Nephron (organoid): Measurements from ENCODE around the gene ASB2.

ENCODE experiments used
- H3K27ac Mint-ChIP-seq, 3 experiments: 2 replicates each; pipeline ENCODE4 v1.8.0; 2020; ENCODE audit warnings: mixed read lengths in 3 of 3, mild to moderate bottlenecking in 2 of 3, moderate library complexity in 1 of 3
- H3K27me3 Mint-ChIP-seq: 2 replicates; pipeline ENCODE4 v1.8.0; 2021; ENCODE audit warnings: low read depth, mild to moderate bottlenecking, moderate library complexity, mixed read lengths
- H3K36me3 Mint-ChIP-seq: 2 replicates; pipeline ENCODE4 v1.8.0; 2020; ENCODE audit warnings: low read depth, mixed read lengths
- H3K4me1 Mint-ChIP-seq: 2 replicates; pipeline ENCODE4 v1.8.0; 2020; ENCODE audit warnings: mixed read lengths
- H3K4me3 Mint-ChIP-seq, 3 experiments: 2 replicates each; pipeline ENCODE4 v1.8.0; 2020; ENCODE audit warnings: mild to moderate bottlenecking in 3 of 3, mixed read lengths in 3 of 3, moderate library complexity in 2 of 3
- H3K9me3 Mint-ChIP-seq: 2 replicates; pipeline ENCODE4 v1.8.0; 2020; ENCODE audit warnings: mixed read lengths
- TF ChIP-seq, protein P1 (sequence below), 3 experiments: fragments of 200-600 bp; sonication (generic); IDR thresholded peaks; one replicate each; pipeline ENCODE4 v1.5.0; 2021; ENCODE audit warnings: antibody characterized with exemption in 3 of 3; ENCODE audit not compliant: unreplicated experiment in 3 of 3

Gene ASB2

DNA sequence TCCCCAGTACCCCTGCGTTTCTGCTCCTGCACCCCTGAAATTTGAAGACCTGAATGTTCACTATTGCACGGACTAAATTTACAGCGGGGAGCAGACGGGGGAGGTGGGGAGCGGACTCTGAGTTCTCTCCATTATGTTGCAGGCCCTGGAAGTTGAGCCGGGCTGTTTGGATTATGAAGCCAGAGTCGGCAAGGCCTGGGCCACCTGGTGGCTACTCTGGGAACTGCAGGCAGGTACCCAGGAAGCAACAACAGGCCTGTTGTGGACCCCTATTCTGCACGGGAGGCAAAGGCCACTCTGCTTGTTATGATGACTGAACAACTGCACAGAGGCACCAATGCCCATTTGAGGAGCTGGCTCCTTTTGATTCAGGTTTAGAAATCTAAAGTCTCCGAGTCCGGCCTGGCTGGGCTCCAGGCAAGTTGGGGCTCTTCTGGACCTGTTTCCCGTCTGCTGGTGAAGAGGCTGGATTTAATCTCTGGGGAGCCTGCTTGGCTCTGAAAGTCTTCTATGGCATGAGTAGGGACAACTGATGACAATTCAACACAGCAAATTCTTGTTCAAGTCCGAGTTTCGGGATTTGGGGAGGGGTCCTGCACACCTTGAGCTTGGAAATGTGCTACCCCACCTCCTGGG, 83.3 kb downstream of the ASB2 start:
- no peaks in the 10 kb centered on the region for H3K36me3 Mint-ChIP-seq
- peak overlapping the region in 1 of 3 experiments; percentile 72 for H3K27ac Mint-ChIP-seq
- TF ChIP-seq, protein P1, sequence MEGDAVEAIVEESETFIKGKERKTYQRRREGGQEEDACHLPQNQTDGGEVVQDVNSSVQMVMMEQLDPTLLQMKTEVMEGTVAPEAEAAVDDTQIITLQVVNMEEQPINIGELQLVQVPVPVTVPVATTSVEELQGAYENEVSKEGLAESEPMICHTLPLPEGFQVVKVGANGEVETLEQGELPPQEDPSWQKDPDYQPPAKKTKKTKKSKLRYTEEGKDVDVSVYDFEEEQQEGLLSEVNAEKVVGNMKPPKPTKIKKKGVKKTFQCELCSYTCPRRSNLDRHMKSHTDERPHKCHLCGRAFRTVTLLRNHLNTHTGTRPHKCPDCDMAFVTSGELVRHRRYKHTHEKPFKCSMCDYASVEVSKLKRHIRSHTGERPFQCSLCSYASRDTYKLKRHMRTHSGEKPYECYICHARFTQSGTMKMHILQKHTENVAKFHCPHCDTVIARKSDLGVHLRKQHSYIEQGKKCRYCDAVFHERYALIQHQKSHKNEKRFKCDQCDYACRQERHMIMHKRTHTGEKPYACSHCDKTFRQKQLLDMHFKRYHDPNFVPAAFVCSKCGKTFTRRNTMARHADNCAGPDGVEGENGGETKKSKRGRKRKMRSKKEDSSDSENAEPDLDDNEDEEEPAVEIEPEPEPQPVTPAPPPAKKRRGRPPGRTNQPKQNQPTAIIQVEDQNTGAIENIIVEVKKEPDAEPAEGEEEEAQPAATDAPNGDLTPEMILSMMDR (IDR thresholded peaks at IDR 0.05; ENCODE audit: unreplicated experiment in 3 of 3) = peak; percentile 94 to 99 (median 96)
- no peaks in the 10 kb centered on the region for H3K9me3 Mint-ChIP-seq
- peaks cover 15% of the 10 kb centered on the region for H3K4me1 Mint-ChIP-seq
- no peak overlapping the region for H3K4me3 Mint-ChIP-seq
- peaks cover 33% of the 10 kb centered on the region for H3K27me3 Mint-ChIP-seq

DNA sequence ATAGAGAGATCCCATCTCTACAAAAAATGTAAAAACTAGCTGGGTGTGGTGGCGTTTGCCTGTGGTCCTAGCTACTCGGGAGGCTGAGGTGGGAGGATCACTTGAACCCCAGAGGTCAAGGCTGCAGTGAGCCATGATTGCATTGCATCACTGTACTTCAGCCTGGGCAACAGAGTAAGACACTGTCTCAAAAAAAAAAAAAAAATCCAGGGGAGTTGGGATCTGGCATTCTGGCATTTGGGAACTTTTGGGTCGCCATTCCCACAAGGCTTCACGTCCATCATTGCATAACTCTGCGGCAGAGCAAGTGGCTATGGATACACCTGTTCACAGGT, 83.9 kb downstream of the ASB2 start:
- no peaks in the 10 kb centered on the region for H3K9me3 Mint-ChIP-seq

DNA sequence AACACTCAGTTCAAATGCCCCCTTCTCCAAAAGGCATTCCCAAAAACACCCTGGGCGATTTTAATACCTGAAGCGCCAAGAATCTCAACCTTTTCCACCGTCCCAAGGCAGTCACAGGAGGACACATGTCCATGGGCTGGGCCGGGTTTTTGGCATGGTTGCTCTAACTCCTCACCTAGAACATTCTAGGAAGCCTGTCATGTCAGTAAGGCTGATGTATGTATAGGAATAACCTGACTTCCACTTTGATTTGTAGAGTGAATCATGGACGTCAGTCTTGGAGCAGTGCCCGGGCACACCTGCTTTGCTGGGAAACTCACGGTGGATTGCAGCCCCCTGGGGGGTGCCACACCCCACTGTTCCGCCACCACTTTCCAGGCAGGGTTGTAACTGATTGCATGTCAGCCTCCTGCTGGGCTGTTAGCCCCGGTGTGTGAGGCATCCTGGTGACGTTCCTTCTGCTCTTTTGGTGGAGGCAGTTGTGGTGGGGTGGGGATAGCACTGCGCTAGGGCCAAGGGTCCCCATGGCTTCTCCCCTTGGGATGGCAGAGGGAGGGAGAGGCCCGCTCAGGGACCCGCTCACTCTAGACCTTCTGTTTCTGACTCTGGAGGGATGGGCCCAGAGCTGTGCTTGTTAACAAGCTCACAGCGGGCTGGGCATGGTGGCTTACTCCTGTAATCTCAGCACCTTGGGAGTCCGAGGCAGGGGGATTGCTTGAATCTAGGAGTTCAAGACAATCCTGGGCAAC, 84.4 kb downstream of the ASB2 start:
- Mint-ChIP-seq H3K36me3 (no peaks in the 10 kb centered on the region), H3K4me3 (no peak overlapping the region), H3K4me1 (peaks cover 15% of the 10 kb centered on the region), H3K27me3 (peaks cover 28% of the 10 kb centered on the region), H3K27ac (no peak overlapping the region), H3K9me3 (no peaks in the 10 kb centered on the region)
- TF ChIP-seq, protein P1 (IDR thresholded peaks at IDR 0.05; ENCODE audit: unreplicated experiment in 3 of 3) = no peak

More for the DNA sequence above, 83.9 kb downstream of the ASB2 start:
- no peak overlapping the region for H3K27ac Mint-ChIP-seq
- H3K36me3 Mint-ChIP-seq = no peaks in the 10 kb centered on the region
- no peak overlapping the region for H3K4me3 Mint-ChIP-seq
- H3K4me1 Mint-ChIP-seq = peaks cover 15% of the 10 kb centered on the region
- TF ChIP-seq, protein P1 (IDR thresholded peaks at IDR 0.05; ENCODE audit: unreplicated experiment in 3 of 3) = no peak
- peaks cover 31% of the 10 kb centered on the region for H3K27me3 Mint-ChIP-seq

DNA sequence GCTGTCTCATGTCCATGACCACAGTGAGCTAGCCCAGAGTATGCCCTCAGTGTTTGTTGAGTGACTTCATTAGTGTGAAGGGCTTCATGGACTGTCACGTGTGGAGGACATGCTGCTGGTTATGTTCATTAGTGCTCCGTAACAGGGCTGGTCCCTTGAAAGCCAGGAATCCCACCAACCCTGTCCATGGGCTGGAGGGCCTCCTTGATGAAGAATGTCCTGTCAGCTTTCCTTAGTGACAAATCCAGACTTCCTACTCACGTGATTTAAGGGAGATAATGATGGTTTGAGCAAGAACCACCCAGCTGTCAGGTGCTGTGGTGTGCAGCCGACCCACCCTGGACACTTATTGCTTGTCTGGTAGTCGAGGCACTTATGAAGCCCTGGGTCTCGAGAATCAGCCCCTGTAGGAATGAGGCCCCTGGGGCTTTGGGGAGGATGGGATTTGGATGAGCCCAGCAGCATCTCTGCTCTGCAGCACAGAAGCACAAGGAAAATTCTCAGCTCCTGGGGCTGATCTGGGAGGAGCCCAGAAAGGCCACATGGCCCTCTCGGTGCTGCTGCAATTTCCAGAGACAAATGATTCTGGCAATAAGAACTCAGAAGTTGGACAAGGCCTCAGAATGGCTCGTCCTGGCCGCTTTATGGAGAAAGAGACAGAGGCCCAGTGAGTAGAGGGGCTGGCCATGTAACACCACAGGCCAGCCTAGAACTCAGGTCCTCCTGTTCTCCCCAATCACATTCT, 86.5 kb downstream of the ASB2 start:
- Mint-ChIP-seq H3K4me3 (no peak overlapping the region), H3K36me3 (no peaks in the 10 kb centered on the region), H3K27me3 (peaks cover 23% of the 10 kb centered on the region), H3K9me3 (peaks cover 4% of the 10 kb centered on the region), H3K27ac (no peak overlapping the region), H3K4me1 (peaks cover 15% of the 10 kb centered on the region)
- TF ChIP-seq, protein P1 (IDR thresholded peaks at IDR 0.05; ENCODE audit: unreplicated experiment in 3 of 3) = no peak

DNA sequence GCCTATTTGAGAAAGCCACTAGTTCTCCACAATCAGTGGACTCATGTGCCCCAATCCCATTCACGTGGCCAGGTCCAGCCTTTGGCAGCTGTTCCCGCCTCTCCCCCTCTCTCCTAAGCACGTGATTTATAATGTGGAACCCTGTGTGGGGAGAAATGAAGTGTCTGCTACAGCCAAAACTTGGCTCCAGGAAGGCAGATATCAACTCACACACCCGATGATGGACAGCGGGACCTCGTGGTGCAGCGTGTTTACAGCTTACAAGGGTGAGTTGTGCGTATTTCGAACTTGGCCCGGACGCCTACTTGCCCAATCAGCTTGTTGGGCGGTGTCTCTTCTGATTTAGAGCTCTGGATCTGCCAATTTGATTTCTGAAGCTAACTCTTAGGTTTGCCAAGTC, 87.4 kb downstream of the ASB2 start:
- H3K36me3 Mint-ChIP-seq = no peaks in the 10 kb centered on the region
- H3K27ac Mint-ChIP-seq = no peak overlapping the region
- H3K4me3 Mint-ChIP-seq = no peak overlapping the region
- H3K4me1 Mint-ChIP-seq = peaks cover 13% of the 10 kb centered on the region
- H3K27me3 Mint-ChIP-seq = peaks cover 26% of the 10 kb centered on the region
- peaks cover 9% of the 10 kb centered on the region for H3K9me3 Mint-ChIP-seq
- TF ChIP-seq, protein P1 (IDR thresholded peaks at IDR 0.05; ENCODE audit: unreplicated experiment in 3 of 3) = no peak
